Measurements from ENCODE around the gene ADAMTSL4. TPM values are rescaled to one million over a fixed set of nuclear protein-coding genes. Genes with fewer than 3 reads are reported as not detected.

Gene ADAMTSL4
- total and polyA plus RNA-seq, 2 of the 8 experiments (the other 6 are each of a cell fraction or from before 2014, with no cell fraction given) = 4.2 to 5.4 TPM

DNA sequence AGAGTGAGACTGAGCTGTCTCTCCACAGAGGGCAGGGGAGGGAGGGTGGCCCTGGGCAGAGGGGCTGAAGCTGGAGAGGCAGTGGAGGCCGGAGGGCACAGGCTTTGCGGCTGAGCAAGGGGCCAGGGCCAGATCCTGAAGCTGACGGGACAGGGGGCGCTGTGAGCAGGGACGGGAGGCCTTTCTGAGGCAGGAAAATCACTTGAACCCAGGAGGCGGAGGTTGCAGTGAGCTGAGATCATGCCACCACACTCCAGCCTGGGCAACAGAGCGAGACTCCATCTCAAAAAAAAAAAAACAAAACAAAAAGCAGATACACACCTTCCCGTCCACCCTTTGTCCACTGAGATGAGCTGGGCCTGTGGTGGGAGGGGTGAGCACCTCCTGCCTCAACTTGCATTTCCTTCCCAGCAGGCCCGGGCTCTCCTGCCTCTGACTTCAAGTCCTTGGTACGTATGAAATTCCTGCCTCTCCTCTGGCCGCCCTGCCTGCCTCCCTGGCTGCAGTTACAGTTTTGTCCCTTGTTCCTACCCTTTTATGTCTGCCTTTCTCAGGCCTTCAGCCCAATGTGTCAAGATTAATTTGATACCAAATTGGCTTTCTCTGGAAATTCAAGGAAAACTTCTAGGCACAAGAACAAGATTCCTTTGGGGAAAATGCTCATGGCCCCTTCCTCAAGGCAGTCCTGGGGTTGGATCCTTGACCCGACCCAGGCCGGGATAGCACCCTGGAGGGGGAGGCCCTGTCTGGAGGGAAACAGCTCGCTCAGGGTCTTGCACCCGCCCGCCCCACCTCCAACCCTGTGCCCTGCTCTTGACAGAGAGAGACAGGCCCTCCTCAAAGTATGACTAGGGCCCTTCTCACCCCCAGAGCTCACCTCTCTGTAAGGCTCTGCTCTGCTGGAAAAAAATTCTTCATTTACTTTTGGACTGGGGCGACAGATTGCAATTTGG, 11.2 kb upstream of the ADAMTSL4 start (continued):
- TF ChIP-seq, protein P1, sequence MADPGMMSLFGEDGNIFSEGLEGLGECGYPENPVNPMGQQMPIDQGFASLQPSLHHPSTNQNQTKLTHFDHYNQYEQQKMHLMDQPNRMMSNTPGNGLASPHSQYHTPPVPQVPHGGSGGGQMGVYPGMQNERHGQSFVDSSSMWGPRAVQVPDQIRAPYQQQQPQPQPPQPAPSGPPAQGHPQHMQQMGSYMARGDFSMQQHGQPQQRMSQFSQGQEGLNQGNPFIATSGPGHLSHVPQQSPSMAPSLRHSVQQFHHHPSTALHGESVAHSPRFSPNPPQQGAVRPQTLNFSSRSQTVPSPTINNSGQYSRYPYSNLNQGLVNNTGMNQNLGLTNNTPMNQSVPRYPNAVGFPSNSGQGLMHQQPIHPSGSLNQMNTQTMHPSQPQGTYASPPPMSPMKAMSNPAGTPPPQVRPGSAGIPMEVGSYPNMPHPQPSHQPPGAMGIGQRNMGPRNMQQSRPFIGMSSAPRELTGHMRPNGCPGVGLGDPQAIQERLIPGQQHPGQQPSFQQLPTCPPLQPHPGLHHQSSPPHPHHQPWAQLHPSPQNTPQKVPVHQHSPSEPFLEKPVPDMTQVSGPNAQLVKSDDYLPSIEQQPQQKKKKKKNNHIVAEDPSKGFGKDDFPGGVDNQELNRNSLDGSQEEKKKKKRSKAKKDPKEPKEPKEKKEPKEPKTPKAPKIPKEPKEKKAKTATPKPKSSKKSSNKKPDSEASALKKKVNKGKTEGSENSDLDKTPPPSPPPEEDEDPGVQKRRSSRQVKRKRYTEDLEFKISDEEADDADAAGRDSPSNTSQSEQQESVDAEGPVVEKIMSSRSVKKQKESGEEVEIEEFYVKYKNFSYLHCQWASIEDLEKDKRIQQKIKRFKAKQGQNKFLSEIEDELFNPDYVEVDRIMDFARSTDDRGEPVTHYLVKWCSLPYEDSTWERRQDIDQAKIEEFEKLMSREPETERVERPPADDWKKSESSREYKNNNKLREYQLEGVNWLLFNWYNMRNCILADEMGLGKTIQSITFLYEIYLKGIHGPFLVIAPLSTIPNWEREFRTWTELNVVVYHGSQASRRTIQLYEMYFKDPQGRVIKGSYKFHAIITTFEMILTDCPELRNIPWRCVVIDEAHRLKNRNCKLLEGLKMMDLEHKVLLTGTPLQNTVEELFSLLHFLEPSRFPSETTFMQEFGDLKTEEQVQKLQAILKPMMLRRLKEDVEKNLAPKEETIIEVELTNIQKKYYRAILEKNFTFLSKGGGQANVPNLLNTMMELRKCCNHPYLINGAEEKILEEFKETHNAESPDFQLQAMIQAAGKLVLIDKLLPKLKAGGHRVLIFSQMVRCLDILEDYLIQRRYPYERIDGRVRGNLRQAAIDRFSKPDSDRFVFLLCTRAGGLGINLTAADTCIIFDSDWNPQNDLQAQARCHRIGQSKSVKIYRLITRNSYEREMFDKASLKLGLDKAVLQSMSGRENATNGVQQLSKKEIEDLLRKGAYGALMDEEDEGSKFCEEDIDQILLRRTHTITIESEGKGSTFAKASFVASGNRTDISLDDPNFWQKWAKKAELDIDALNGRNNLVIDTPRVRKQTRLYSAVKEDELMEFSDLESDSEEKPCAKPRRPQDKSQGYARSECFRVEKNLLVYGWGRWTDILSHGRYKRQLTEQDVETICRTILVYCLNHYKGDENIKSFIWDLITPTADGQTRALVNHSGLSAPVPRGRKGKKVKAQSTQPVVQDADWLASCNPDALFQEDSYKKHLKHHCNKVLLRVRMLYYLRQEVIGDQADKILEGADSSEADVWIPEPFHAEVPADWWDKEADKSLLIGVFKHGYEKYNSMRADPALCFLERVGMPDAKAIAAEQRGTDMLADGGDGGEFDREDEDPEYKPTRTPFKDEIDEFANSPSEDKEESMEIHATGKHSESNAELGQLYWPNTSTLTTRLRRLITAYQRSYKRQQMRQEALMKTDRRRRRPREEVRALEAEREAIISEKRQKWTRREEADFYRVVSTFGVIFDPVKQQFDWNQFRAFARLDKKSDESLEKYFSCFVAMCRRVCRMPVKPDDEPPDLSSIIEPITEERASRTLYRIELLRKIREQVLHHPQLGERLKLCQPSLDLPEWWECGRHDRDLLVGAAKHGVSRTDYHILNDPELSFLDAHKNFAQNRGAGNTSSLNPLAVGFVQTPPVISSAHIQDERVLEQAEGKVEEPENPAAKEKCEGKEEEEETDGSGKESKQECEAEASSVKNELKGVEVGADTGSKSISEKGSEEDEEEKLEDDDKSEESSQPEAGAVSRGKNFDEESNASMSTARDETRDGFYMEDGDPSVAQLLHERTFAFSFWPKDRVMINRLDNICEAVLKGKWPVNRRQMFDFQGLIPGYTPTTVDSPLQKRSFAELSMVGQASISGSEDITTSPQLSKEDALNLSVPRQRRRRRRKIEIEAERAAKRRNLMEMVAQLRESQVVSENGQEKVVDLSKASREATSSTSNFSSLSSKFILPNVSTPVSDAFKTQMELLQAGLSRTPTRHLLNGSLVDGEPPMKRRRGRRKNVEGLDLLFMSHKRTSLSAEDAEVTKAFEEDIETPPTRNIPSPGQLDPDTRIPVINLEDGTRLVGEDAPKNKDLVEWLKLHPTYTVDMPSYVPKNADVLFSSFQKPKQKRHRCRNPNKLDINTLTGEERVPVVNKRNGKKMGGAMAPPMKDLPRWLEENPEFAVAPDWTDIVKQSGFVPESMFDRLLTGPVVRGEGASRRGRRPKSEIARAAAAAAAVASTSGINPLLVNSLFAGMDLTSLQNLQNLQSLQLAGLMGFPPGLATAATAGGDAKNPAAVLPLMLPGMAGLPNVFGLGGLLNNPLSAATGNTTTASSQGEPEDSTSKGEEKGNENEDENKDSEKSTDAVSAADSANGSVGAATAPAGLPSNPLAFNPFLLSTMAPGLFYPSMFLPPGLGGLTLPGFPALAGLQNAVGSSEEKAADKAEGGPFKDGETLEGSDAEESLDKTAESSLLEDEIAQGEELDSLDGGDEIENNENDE (IDR thresholded peaks at IDR 0.05; ENCODE audit: insufficient replicate concordance, low read length) = no peak
- TF ChIP-seq TEAD4 (IDR thresholded peaks at IDR 0.05; ENCODE audit: low read depth, low read length) = peak; percentile 71; the same call in 1 of the 2 replicates
